ENCODE data around the gene TAPBP.
"Not testable (repeated sequence)": the region's sequence is repeated elsewhere in the genome, so short reads cannot be mapped to it uniquely, and the experiment has no call there.

DNA sequence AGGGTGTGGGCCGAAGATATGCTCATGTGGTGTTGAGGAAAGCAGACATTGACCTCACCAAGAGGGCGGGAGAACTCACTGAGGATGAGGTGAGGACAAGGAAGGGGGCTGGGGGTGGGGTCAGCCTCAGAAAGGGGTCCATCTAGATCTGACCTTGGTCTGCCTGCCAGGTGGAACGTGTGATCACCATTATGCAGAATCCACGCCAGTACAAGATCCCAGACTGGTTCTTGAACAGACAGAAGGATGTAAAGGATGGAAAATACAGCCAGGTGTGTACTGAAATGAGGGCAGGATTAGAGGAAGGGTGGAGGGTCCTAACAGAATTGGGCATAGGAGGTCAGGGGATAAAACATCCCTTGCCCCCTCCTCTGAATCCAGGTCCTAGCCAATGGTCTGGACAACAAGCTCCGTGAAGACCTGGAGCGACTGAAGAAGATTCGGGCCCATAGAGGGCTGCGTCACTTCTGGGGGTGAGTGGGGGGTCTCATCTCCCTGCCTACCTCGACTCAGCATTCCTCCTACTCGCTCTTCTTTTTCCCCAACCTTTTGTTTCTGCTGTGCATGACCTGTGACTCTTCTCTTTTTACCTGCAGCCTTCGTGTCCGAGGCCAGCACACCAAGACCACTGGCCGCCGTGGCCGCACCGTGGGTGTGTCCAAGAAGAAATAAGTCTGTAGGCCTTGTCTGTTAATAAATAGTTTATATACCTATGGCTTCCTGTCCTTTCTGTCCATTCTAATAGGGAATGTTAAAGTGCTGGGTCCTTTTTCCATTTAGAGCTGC is 37.9 kb downstream of the TAPBP start:
- TF ChIP-seq, protein P1, sequence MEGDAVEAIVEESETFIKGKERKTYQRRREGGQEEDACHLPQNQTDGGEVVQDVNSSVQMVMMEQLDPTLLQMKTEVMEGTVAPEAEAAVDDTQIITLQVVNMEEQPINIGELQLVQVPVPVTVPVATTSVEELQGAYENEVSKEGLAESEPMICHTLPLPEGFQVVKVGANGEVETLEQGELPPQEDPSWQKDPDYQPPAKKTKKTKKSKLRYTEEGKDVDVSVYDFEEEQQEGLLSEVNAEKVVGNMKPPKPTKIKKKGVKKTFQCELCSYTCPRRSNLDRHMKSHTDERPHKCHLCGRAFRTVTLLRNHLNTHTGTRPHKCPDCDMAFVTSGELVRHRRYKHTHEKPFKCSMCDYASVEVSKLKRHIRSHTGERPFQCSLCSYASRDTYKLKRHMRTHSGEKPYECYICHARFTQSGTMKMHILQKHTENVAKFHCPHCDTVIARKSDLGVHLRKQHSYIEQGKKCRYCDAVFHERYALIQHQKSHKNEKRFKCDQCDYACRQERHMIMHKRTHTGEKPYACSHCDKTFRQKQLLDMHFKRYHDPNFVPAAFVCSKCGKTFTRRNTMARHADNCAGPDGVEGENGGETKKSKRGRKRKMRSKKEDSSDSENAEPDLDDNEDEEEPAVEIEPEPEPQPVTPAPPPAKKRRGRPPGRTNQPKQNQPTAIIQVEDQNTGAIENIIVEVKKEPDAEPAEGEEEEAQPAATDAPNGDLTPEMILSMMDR (IDR thresholded peaks at IDR 0.05): not testable (repeated sequence)
- TF ChIP-seq POLR2A, EP300 (IDR thresholded peaks at IDR 0.05): not testable (repeated sequence)

Measured in tibial nerve (tissue), 4 donors.